H9 (cell line): ENCODE measurements around the gene FHOD1. TPM values are rescaled to one million over a fixed set of nuclear protein-coding genes. Genes with fewer than 3 reads are reported as not detected.

Source experiments
- DNase-seq: peaks from one replicate; pipeline ENCODE4 v3.0.0-alpha.2; 2017
- H2AFZ ChIP-seq: one replicate; pipeline ENCODE4 v1.6.1; 2013; ENCODE audit warnings: mild to moderate bottlenecking, low read length, control low read depth, moderate library complexity
- H2AK5ac ChIP-seq: 2 replicates; pipeline ENCODE4 v1.6.1; 2013; ENCODE audit warnings: low read length, control low read depth, mixed read lengths; ENCODE audit not compliant: insufficient read length
- H2BK120ac ChIP-seq: one replicate; pipeline ENCODE4 v1.6.1; 2013; ENCODE audit warnings: low read depth, mild to moderate bottlenecking, low read length, control low read depth, inconsistent platforms; ENCODE audit not compliant: poor library complexity, severe bottlenecking
- H2BK12ac ChIP-seq: 2 replicates; pipeline ENCODE4 v1.6.1; 2013; ENCODE audit warnings: low read length, control low read depth, mixed read lengths, low read depth; ENCODE audit not compliant: insufficient read length
- H2BK15ac ChIP-seq: 2 replicates; pipeline ENCODE4 v1.6.1; 2013; ENCODE audit warnings: low read depth, low read length, control low read depth
- H2BK20ac ChIP-seq: one replicate; pipeline ENCODE4 v1.6.1; 2013; ENCODE audit warnings: low read depth, mild to moderate bottlenecking, low read length, control low read depth, inconsistent platforms; ENCODE audit not compliant: poor library complexity, severe bottlenecking
- H2BK5ac ChIP-seq: 2 replicates; pipeline ENCODE4 v1.6.1; 2013; ENCODE audit warnings: low read length, control low read depth, mixed read lengths; ENCODE audit not compliant: insufficient read length
- H3K14ac ChIP-seq: 2 replicates; pipeline ENCODE4 v1.6.1; 2013; ENCODE audit warnings: low read length, control low read depth; ENCODE audit not compliant: insufficient read depth
- H3K18ac ChIP-seq: 2 replicates; pipeline ENCODE4 v1.6.1; 2013; ENCODE audit warnings: low read depth, mild to moderate bottlenecking, mixed read lengths, low read length, control low read depth; ENCODE audit not compliant: insufficient read length
- H3K23ac ChIP-seq: 2 replicates; pipeline ENCODE4 v1.6.1; 2013; ENCODE audit warnings: low read length, control low read depth, mixed read lengths, low read depth; ENCODE audit not compliant: insufficient read length
- H3K23me2 ChIP-seq: 2 replicates; pipeline ENCODE4 v1.6.1; 2013; ENCODE audit warnings: low read depth, mild to moderate bottlenecking, mixed read lengths, low read length, control low read depth; ENCODE audit not compliant: insufficient read length, poor library complexity, severe bottlenecking
- H3K27ac ChIP-seq: 2 replicates; pipeline ENCODE4 v1.5.1; 2013; ENCODE audit warnings: low read length, control low read depth, mixed read lengths, low read depth; ENCODE audit not compliant: insufficient read length
- H3K27me3 ChIP-seq: 2 replicates; pipeline ENCODE4 v1.6.1; 2013; ENCODE audit warnings: low read length, control low read depth, inconsistent platforms; ENCODE audit not compliant: insufficient read depth
- H3K4ac ChIP-seq: 2 replicates; pipeline ENCODE4 v1.6.1; 2013; ENCODE audit warnings: low read depth, mild to moderate bottlenecking, control low read depth, inconsistent platforms, low read length, moderate library complexity
- H3K4me1 ChIP-seq: 2 replicates; pipeline ENCODE4 v1.6.1; 2013; ENCODE audit warnings: low read length, control low read depth, inconsistent platforms; ENCODE audit not compliant: insufficient read depth
- H3K4me2 ChIP-seq: 2 replicates; pipeline ENCODE4 v1.6.1; 2013; ENCODE audit warnings: low read length, control low read depth, mixed read lengths; ENCODE audit not compliant: insufficient read length, insufficient read depth
- H3K56ac ChIP-seq: 2 replicates; pipeline ENCODE4 v1.6.1; 2013; ENCODE audit warnings: low read depth, mild to moderate bottlenecking, mixed read lengths, low read length, control low read depth; ENCODE audit not compliant: insufficient read length
- H3K79me1 ChIP-seq: 2 replicates; pipeline ENCODE4 v1.6.1; 2013; ENCODE audit warnings: low read depth, mild to moderate bottlenecking, moderate library complexity, low read length, control low read depth, inconsistent platforms; ENCODE audit not compliant: insufficient read depth, poor library complexity, severe bottlenecking
- H3K79me2 ChIP-seq: 2 replicates; pipeline ENCODE4 v1.6.1; 2013; ENCODE audit warnings: low read length, control low read depth, inconsistent platforms; ENCODE audit not compliant: insufficient read depth
- H3K9ac ChIP-seq: 2 replicates; pipeline ENCODE4 v1.6.1; 2013; ENCODE audit warnings: low read length, control low read depth, mixed read lengths; ENCODE audit not compliant: insufficient read length; ENCODE audit errors: extremely low read depth
- H3K9me3 ChIP-seq: one replicate; pipeline ENCODE4 v1.6.1; 2013; ENCODE audit warnings: low read depth, low read length, inconsistent platforms; ENCODE audit not compliant: control insufficient read depth
- H3T11ph ChIP-seq: one replicate; pipeline ENCODE4 v1.6.1; 2013; ENCODE audit warnings: mild to moderate bottlenecking, low read length, control low read depth, inconsistent platforms
- H4K20me1 ChIP-seq: one replicate; pipeline ENCODE4 v1.6.1; 2013; ENCODE audit not compliant: control insufficient read depth, insufficient read length, insufficient read depth
- H4K5ac ChIP-seq: 2 replicates; pipeline ENCODE4 v1.6.1; 2013; ENCODE audit warnings: low read depth, mild to moderate bottlenecking, mixed read lengths, low read length, control low read depth; ENCODE audit not compliant: insufficient read length
- H4K8ac ChIP-seq: replicated peaks from 2 replicates; pipeline ENCODE4 v1.6.1; 2013; ENCODE audit warnings: low read length, control low read depth, mixed read lengths, low read depth; ENCODE audit not compliant: insufficient read length
- H4K91ac ChIP-seq: 2 replicates; pipeline ENCODE4 v1.6.1; 2013; ENCODE audit warnings: low read depth, mild to moderate bottlenecking, moderate library complexity, mixed read lengths, low read length, control low read depth; ENCODE audit not compliant: insufficient read length
- H3K27ac Mint-ChIP-seq, 3 experiments: 2 replicates in 2 of 3; 3 replicates in 1 of 3; pipeline ENCODE4 v1.8.0; 2020 to 2021; ENCODE audit warnings: mixed read lengths in 3 of 3, mild to moderate bottlenecking in 1 of 3, moderate library complexity in 1 of 3
- H3K27me3 Mint-ChIP-seq: 2 replicates; pipeline ENCODE4 v1.8.0; 2021; ENCODE audit warnings: low read depth, mild to moderate bottlenecking, moderate library complexity, mixed read lengths
- H3K36me3 Mint-ChIP-seq, 3 experiments: 2 replicates in 2 of 3; 3 replicates in 1 of 3; pipeline ENCODE4 v1.8.0; 2020 to 2021; ENCODE audit warnings: low read depth in 3 of 3, mixed read lengths in 3 of 3; ENCODE audit not compliant: insufficient read depth in 1 of 3
- H3K4me1 Mint-ChIP-seq, 2 experiments: 2 replicates each; pipeline ENCODE4 v1.8.0; 2020; ENCODE audit warnings: mixed read lengths in 2 of 2
- H3K4me3 Mint-ChIP-seq, 2 experiments: 2 replicates in 1 of 2; 3 replicates in 1 of 2; pipeline ENCODE4 v1.8.0; 2020 to 2021; ENCODE audit warnings: mild to moderate bottlenecking in 2 of 2, mixed read lengths in 2 of 2, moderate library complexity in 1 of 2
- H3K9me3 Mint-ChIP-seq, 2 experiments: 2 replicates in 1 of 2; 3 replicates in 1 of 2; pipeline ENCODE4 v1.8.0; 2020; ENCODE audit warnings: mild to moderate bottlenecking in 2 of 2, mixed read lengths in 2 of 2, moderate library complexity in 1 of 2
- WGBS: extraction: QIAGEN DNeasy Blood & Tissue Kit; methylation state at CpG from one replicate; pipeline ENCODE4 v1.1.7; 2013; ENCODE audit warnings: missing lambda C conversion rate, low lambda C conversion rate, mixed read lengths; ENCODE audit not compliant: insufficient read length; ENCODE audit errors: extremely low coverage; 5-methylcytosine and 5-hydroxymethylcytosine counted together
- total RNA-seq: library from RNA; stranded (reverse); gene quantifications from 2 replicates; pipeline ENCODE4 v1.2.1, GENCODE V29; 2021
- TF ChIP-seq, protein P1 (sequence below): fragments of 200-600 bp; sonication (generic); conservative IDR thresholded peaks from 3 replicates; pipeline ENCODE4 v1.8.0; 2021; ENCODE audit warnings: antibody characterized with exemption, mild to moderate bottlenecking

The FHOD1 gene
- total RNA-seq, 1 experiment from 2014 or later: 67.0 TPM

DNA sequence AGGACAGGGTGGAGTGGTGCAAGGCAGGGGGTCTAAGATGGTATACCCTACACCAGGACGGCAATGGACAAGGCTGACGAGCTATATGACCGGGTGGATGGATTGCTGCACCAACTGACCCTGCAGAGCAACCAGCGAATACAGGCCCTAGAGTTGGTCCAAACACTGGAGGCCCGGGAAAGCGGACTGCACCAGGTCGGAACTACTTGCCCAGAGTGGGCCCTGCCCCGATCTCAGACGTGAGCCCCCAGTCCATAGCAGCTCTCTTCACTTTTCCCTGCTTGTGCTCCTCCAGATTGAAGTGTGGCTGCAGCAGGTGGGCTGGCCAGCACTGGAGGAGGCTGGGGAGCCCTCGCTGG, 35.1 kb upstream of the FHOD1 start:
- Mint-ChIP-seq H3K27me3 (peaks cover 16% of the 10 kb centered on the region), H3K9me3 (no peaks in the 10 kb centered on the region), H3K4me3 (no peak overlapping the region), H3K4me1 (peaks cover 3 to 5% of the 10 kb centered on the region in 2 experiments; a peak in 3 of 4 replicates), H3K36me3 (peaks cover 0 to 10% (median 2%) of the 10 kb centered on the region in 3 experiments; a peak in 3 of 7 replicates), H3K27ac (peak overlapping the region in 1 of 3 experiments; percentile 6; a peak in 1 of 7 replicates)
- no peak overlapping the region for H4K91ac ChIP-seq
- no peaks in the 10 kb centered on the region for H3K9me3 ChIP-seq
- no peak overlapping the region for H2BK15ac ChIP-seq
- no peak overlapping the region for H3K56ac ChIP-seq
- no peaks in the 10 kb centered on the region for H3K79me1 ChIP-seq
- no CpG with 5 or more reads among the region's 10 CpGs for WGBS
- H3K18ac ChIP-seq: no peak overlapping the region
- no peak overlapping the region for H2BK12ac ChIP-seq
- H2AFZ ChIP-seq: no peak overlapping the region
- H4K5ac ChIP-seq: no peak overlapping the region
- no peaks in the 10 kb centered on the region for H3K4me1 ChIP-seq
- no peak overlapping the region for H3K4me2 ChIP-seq
- no peak overlapping the region for H2BK120ac ChIP-seq
- H3K27ac ChIP-seq: no peak overlapping the region
- no peak overlapping the region for H2BK5ac ChIP-seq
- no peak overlapping the region for H3K23ac ChIP-seq
- no peak overlapping the region for H3K4ac ChIP-seq
- no peak overlapping the region for H2BK20ac ChIP-seq
- peaks cover 6% of the 10 kb centered on the region for H3K23me2 ChIP-seq
- H4K20me1 ChIP-seq: no peaks in the 10 kb centered on the region
- H3T11ph ChIP-seq: no peak overlapping the region
- H3K27me3 ChIP-seq: no peaks in the 10 kb centered on the region
- no peak overlapping the region for H3K14ac ChIP-seq
- H2AK5ac ChIP-seq: no peak overlapping the region
- DNase-seq: no peak
- H4K8ac ChIP-seq: no peak overlapping the region
- no peaks in the 10 kb centered on the region for H3K79me2 ChIP-seq
- TF ChIP-seq, protein P1, sequence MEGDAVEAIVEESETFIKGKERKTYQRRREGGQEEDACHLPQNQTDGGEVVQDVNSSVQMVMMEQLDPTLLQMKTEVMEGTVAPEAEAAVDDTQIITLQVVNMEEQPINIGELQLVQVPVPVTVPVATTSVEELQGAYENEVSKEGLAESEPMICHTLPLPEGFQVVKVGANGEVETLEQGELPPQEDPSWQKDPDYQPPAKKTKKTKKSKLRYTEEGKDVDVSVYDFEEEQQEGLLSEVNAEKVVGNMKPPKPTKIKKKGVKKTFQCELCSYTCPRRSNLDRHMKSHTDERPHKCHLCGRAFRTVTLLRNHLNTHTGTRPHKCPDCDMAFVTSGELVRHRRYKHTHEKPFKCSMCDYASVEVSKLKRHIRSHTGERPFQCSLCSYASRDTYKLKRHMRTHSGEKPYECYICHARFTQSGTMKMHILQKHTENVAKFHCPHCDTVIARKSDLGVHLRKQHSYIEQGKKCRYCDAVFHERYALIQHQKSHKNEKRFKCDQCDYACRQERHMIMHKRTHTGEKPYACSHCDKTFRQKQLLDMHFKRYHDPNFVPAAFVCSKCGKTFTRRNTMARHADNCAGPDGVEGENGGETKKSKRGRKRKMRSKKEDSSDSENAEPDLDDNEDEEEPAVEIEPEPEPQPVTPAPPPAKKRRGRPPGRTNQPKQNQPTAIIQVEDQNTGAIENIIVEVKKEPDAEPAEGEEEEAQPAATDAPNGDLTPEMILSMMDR: no peak
- no peak overlapping the region for H3K9ac ChIP-seq
